ENCODE results near the gene ACSM5.
"Not testable (repeated sequence)": the region's sequence is repeated elsewhere in the genome, so short reads cannot be mapped to it uniquely, and the experiment has no call there.

The ACSM5 gene

DNA sequence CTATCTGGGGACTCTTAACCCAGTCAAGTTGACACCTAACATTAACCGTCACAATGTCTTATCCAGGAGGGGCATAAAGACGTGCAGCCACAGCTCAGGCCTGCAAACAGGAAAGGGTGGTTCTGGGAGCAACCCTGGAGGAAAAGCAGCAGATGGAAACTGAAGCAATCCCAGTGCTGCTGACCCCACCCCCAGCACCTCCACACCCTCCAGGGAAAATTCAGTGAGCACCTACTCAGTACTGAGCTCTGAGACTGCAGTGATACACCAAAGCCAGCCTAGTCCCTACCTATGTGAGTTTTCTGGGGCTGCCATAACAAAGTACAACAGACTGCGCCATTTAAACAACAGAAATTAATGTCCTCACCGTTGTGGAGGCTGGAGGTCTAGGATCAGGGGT, 32.5 kb downstream of the ACSM5 start:
- not testable (repeated sequence) for DNase-seq (ENCODE audit: low read depth in 2 of 2, low spot score in 1 of 2)

DNA sequence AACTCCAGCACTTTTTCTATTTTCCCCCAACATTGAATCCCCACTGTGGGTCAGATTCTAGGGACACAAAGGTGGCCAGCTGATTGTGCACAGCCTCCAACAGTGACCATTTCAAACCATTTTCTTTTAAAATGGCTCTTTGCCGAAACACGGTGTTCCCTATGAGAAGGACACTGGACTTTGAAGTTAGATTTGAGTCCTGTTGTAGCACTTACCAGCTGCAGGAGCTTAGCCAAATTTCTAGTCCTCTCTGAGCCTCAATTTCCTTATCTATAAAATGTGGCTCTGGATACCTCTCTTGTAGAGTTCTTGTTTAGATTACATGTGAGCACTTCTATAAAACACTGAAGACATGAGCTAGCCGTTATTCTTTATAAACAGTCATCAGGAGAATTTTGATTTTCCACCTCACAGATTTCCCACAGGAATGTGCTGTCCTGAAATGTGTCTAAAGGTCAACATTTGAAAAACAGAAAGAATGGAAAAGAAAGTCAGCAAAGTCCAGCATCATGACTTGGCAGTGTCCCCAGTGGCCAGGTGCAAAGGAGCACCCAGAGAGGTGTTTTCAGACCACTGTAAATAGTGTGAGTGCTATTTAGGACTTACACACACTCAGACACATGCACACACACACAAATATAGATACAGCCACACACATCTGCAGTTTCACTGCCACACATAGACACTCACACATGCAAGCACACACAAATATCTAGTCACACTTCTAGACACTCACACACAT, 37.5 kb downstream of the ACSM5 start:
- not testable (repeated sequence) for DNase-seq (ENCODE audit: low read depth in 2 of 2, low spot score in 1 of 2)

DNA sequence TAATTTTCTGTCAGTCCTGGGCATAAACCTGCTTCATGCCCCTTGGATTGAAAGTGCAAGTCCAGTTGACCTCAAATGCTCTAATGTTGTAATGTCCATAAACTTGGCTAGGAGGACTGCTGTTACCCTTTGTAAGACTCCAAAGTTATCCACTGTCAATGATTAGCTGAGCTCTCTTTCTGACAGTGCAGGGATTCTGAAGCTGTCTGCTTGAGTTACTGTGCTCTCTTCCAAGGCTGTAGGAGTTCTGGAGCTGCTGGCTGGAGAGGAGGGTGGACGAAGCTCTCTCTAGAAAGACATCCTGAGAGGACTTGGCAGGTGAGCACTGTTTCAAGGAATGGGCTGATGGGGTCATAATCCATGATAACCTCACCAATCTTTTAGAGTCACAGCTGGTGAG, 42.0 kb downstream of the ACSM5 start, which contains the start of gene ACSM2A:
ACSM2A (plus strand) TSS at position 158 of the 400 bp plus-strand sequence. CDS start 8,594 bp downstream, outside the sequence.
- not testable (repeated sequence) for DNase-seq (ENCODE audit: low read depth in 2 of 2, low spot score in 1 of 2)

DNA sequence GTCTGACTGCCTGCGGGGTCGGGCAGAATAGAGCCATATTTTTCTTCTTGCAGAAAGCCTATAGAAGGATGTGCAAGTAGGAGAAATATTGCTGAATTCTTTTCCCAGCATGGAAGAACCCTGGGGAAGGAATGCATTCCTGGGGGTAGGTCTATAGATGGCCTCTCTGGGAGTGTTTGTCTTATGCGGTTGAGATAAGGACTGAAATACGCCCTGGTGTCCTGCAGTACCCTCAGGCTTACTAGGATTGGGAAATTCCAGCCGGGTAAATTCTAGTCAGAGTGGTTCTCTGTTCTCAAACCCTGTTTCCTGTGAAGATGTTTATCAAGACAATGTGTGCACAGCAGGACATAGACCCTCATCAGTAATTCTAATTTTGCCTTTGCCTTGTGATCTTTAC, 44.3 kb downstream of the ACSM5 start:
- not testable (repeated sequence) for DNase-seq (ENCODE audit: low read depth in 2 of 2, low spot score in 1 of 2)

DNA sequence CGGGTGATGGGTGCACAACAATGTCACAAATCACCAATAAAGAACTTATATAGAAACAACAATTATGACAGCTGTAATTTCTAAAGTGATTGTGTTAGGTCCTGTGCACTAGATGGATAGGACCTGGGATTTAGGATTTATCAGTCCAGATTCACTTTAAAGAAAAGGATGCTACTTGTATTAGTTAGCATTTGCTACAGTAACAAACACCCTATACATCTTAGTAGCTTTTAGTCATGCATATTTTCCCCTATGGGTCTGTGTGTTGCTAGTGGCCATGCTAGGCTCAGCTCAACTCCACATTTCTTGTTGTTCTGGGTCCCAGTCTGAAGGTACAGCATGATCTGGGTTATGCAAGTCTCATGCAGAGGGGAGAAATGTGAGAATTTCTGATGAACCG, 49.9 kb downstream of the ACSM5 start:
- not testable (repeated sequence) for DNase-seq (ENCODE audit: low read depth in 2 of 2, low spot score in 1 of 2)

DNA sequence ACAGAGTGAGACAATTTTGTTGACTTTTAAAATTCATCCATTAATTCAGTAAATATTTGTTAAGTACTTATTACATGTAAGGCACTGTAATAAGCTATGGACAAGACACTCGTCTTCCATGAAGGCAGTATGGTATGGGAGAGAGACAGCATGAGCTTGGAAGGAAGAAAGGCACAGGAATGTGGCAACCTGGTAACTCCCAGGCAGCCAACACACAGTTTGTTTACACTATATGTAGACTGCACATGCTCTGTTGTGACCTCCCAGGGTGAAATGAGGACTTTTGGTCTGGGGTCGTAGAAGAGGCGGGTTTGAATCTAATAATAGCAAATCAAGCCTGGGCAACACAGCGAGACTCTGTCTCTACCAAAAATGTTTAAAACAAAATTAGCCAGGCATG, 51.0 kb downstream of the ACSM5 start:
- not testable (repeated sequence) for DNase-seq (ENCODE audit: low read depth in 2 of 2, low spot score in 1 of 2)

DNA sequence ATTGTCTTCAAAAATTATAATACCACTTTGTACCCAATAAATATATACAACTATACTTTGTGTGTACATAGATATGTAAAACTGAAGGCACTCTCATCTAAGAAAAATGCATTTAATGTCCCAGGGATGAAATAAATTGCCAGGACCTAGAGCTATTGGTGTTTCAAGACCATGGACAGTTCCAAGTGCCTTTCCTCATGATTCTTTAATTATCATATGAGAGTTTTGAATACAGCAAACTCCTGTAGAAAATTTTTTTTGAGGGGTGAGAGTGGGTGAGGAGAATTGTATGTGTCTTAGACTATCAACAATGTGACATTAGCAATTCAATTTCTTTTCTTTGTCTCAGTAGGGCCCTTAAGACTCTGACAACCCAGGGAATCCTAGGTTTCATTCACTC, 59.6 kb downstream of the ACSM5 start:
- DNase-seq (ENCODE audit: low read depth in 2 of 2, low spot score in 1 of 2) = not testable (repeated sequence)

DNA sequence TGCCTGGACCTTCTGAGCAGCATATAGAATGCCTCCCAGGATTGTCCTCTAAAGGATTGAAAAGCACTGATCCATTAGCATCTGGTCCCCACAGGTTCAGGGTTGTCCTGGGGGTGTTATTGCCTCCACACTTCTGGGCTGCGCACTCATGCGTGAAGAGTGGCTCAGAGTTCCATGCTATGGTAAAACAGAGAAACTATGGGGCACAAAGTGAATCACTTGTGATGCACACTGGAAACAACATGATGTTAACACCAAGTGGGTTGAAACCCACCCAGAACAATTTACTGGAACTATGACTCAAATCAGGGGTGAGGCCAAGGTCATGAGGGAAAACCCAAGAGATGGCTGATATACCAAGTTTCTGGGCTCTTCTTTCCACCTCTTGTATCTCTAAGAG, 60.6 kb downstream of the ACSM5 start:
- not testable (repeated sequence) for DNase-seq (ENCODE audit: low read depth in 2 of 2, low spot score in 1 of 2)

DNA sequence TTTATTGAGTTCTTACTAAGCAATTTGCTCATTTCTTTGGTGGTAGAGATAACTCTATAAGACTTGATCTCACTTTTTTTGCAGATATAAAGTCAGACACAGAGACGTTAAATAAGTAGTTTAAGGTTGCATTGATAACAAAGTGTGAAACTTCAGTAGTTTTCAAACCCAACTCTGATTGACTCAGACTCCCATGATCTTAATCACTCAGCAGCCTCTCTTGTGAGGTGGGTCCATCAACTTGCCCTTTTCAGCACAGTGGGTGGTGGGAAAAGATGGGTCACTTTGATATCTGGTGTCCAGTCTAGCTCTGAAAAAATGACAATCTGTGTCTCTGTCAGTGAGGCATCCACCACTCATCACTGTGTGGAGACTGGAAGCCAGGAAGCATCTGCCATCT, 61.4 kb downstream of the ACSM5 start:
- not testable (repeated sequence) for DNase-seq (ENCODE audit: low read depth in 2 of 2, low spot score in 1 of 2)

DNA sequence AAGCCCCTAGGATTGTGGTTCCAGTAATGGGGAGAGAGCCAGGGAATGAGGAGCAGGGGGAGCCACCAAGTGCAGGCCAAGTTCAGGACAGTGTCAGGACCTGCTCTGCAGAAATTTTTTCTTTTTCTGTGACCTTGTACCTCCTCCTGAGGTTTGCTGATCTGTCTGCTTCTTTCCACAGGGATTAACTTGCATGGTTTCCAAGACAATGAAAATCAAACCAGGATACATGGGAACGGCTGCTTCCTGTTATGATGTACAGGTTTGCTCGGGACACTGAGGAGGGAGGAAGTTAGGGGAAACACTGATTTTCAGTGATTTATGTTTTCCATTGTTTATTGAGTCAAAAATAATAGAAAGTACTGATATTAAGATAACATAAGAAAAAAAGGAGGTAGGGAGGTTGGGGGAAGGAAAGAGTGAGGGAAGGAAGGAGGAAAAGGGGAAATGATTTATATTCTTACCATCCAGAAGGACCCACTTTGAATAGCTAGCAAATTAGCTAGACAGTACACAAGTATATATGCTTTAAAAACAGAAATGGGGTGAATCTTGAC, 67.9 kb downstream of the ACSM5 start:
- DNase-seq (ENCODE audit: low read depth in 2 of 2, low spot score in 1 of 2) = not testable (repeated sequence)

DNA sequence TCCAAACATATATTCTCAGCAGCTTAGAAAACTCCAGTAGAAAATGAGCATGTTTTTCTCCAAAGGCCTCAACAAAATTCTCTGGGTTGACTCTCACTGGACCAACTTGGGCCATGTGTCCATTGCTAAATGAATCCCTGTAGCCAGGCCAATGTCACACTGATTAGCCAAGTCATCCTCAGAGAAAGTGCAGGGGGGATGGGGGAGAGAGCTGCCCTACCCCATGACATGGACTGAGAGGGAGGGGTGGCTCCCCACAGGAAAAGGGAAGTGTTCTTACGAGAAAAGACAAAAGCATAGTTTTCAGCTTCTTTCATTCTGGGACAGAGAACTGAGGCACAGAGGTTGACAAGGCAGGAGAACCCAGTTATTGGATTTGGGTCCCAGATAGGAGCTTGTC, 74.7 kb downstream of the ACSM5 start:
- not testable (repeated sequence) for DNase-seq (ENCODE audit: low read depth in 2 of 2, low spot score in 1 of 2)

DNA sequence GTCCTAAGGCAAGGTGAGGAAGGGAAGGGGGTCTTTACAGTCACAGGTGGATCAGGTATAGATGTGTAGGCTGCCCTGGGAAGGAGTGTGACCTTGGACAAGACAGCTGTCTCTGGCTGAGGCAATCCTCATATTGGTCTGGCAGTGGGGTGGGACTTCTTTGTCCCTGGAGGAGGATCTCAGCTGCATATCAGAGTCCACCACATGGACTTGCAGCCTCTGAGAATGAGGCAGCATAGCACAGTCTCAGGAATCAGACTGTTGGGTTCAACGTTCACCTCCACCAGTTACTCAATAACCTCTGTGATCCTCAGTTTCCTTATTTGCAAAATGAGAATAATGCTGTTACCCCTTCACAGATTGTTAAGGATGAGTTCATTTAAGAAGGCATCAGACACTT, 75.4 kb downstream of the ACSM5 start:
- DNase-seq (ENCODE audit: low read depth in 2 of 2, low spot score in 1 of 2) = no peak

DNA sequence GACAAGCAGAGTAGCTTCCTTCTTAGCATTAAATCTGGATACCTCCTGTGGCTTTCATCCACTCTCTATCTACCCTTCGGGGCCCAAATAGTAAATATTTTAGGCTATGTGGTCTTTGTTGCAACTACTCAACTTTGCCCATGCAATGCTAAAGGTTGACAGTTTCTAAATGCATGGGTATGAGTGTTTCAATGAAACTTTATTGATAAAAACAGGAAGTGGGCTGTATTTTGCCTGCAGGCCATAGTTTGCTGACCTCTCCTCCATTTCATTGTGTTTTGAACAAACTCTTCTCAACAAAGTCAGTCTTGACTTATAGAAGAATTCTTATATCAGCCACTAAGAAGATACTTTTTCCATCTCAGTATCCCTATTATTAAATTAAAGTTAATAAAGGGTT, 76.1 kb downstream of the ACSM5 start:
- DNase-seq (ENCODE audit: low read depth in 2 of 2, low spot score in 1 of 2) = no peak

All from stimulated activated CD8-positive, alpha-beta memory T cell treated with anti-CD3 and anti-CD28 coated beads, Interleukin-4, amount 100 ng/mL, for 4 hours (primary cell).